Smooth muscle cell (in vitro differentiated cells): ENCODE measurements around the gene C9orf85. TPM values are rescaled to one million over a fixed set of nuclear protein-coding genes. Genes with fewer than 3 reads are reported as not detected.

Experiments
- DNase-seq: peaks from one replicate; lab custom pipeline; 2025; ENCODE audit not compliant: unreplicated experiment; lab: John Stamatoyannopoulos, UW
- H2AFZ ChIP-seq: fragments of 200-600 bp; sonication (generic); 2 replicates; pipeline ENCODE4 v1.6.0; 2016; ENCODE audit warnings: antibody characterized with exemption, low read depth, mild to moderate bottlenecking
- H3F3A ChIP-seq: fragments of 200-600 bp; sonication (generic); 2 replicates; pipeline ENCODE4 v1.6.0; 2017; ENCODE audit warnings: antibody characterized with exemption, low read depth
- H3K27ac ChIP-seq: fragments of 200-600 bp; sonication (generic); 2 replicates; pipeline ENCODE4 v1.5.1; 2016; ENCODE audit warnings: low read depth, mild to moderate bottlenecking
- H3K27me3 ChIP-seq: fragments of 200-600 bp; sonication (generic); 2 replicates; pipeline ENCODE4 v1.6.1; 2016; ENCODE audit warnings: low read depth, mild to moderate bottlenecking
- H3K36me3 ChIP-seq: fragments of 200-600 bp; sonication (generic); 2 replicates; pipeline ENCODE4 v1.5.1; 2016; ENCODE audit warnings: low read depth
- H3K4me1 ChIP-seq: fragments of 200-600 bp; sonication (generic); 2 replicates; pipeline ENCODE4 v1.5.1; 2016; ENCODE audit warnings: low read depth
- H3K4me2 ChIP-seq: fragments of 200-600 bp; sonication (generic); 2 replicates; pipeline ENCODE4 v1.6.0; 2016; ENCODE audit warnings: mild to moderate bottlenecking
- H3K4me3 ChIP-seq: fragments of 200-600 bp; sonication (generic); 2 replicates; pipeline ENCODE4 v1.5.1; 2016; ENCODE audit warnings: mild to moderate bottlenecking
- H3K79me2 ChIP-seq: fragments of 200-600 bp; sonication (generic); 2 replicates; pipeline ENCODE4 v1.6.0; 2016; ENCODE audit warnings: low read depth, mild to moderate bottlenecking
- H3K9ac ChIP-seq: fragments of 200-600 bp; sonication (generic); 2 replicates; pipeline ENCODE4 v1.6.0; 2016; ENCODE audit warnings: low read depth
- H3K9me3 ChIP-seq: fragments of 200-600 bp; sonication (generic); replicated peaks from 2 replicates; pipeline ENCODE4 v1.5.1; 2016; ENCODE audit warnings: low read depth
- H4K20me1 ChIP-seq: fragments of 200-600 bp; sonication (generic); 2 replicates; pipeline ENCODE4 v1.6.0; 2016; ENCODE audit warnings: low read depth
- CTCF ChIP-seq: fragments of 200-600 bp; sonication (generic); IDR thresholded peaks from 2 replicates; pipeline ENCODE4 v1.5.1; 2017; ENCODE audit warnings: borderline replicate concordance, mild to moderate bottlenecking, antibody characterized with exemption; ENCODE audit not compliant: insufficient read depth, poor library complexity, severe bottlenecking
- WGBS: methylation state at CpG from one replicate; pipeline ENCODE4 v1.1.7; 2016; ENCODE audit warnings: low lambda C conversion rate; 5-methylcytosine and 5-hydroxymethylcytosine counted together
- polyA plus RNA-seq: library from polyadenylated mRNA; unstranded; fragments of >200 nt; fragmentation: Nextera tagmentation; extraction: Ambion mirVana; gene quantifications from 2 replicates; pipeline ENCODE4 v1.2.1, GENCODE V29; 2016
- small RNA-seq: library from RNA; depleted of rRNA; stranded (forward); fragments of <200 nt; gene quantifications from one replicate; pipeline ENCODE3, GENCODE V24; 2014
- total RNA-seq: library from RNA; depleted of rRNA; stranded (reverse); fragments of >200 nt; gene quantifications from 2 replicates; pipeline ENCODE4 v1.2.3, GENCODE V29; 2014

The C9orf85 gene
- total and polyA plus RNA-seq, 2 experiments from 2014 or later: 10.2 to 11.8 TPM

GRCh38 chr9:72012646-72013045 is 101.2 kb downstream of the C9orf85 start:
- no peak overlapping the region for H3K4me3 ChIP-seq
- WGBS: 86% methylated on average over 4 of the region's 4 CpGs
- no peaks in the 10 kb centered on the region for H3F3A ChIP-seq
- H3K4me1 ChIP-seq: no peaks in the 10 kb centered on the region
- H3K79me2 ChIP-seq: no peaks in the 10 kb centered on the region
- DNase-seq: no peak
- no peaks in the 10 kb centered on the region for H3K36me3 ChIP-seq
- no peaks in the 10 kb centered on the region for H3K27me3 ChIP-seq
- no peaks in the 10 kb centered on the region for H4K20me1 ChIP-seq
- no peak overlapping the region for H2AFZ ChIP-seq
- H3K4me2 ChIP-seq: no peak overlapping the region
- no peaks in the 10 kb centered on the region for H3K9me3 ChIP-seq
- H3K27ac ChIP-seq: no peak overlapping the region
- H3K9ac ChIP-seq: no peak overlapping the region
- no peak for TF ChIP-seq CTCF

DNA sequence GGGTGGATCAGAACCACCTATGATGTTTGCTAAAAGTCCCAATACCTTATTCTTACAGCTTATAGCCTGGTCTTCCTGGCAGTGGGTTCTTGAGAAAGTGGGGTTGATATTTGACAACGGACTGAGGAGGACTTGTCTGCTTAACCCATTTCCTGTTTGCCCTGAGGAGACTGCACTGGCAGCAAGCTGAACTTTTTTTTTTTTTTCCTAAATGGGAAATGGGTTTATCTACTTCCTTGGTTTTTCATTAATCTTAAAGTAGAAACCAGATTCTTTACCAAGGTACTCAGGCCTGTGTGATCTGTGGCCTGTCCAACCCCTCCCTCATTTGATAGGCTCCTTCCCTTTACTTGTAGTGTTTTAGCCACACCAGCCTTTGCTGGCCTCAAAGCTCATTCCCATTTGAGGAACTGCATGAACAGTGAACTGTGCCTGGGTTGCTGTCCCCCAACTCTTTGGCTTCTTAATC is 101.9 kb downstream of the C9orf85 start:
- Histone ChIP-seq H3K4me2 (no peak overlapping the region), H3F3A (no peaks in the 10 kb centered on the region), H3K36me3 (no peaks in the 10 kb centered on the region), H3K4me3 (no peak overlapping the region), H3K27ac (no peak overlapping the region), H3K79me2 (no peaks in the 10 kb centered on the region), H2AFZ (no peak overlapping the region), H3K27me3 (no peaks in the 10 kb centered on the region), H3K4me1 (no peaks in the 10 kb centered on the region), H3K9ac (no peak overlapping the region), H3K9me3 (no peaks in the 10 kb centered on the region), H4K20me1 (no peaks in the 10 kb centered on the region)
- no peak for TF ChIP-seq CTCF
- 13% methylated on average over 1 of the region's 1 CpG for WGBS
- no peak for DNase-seq

DNA sequence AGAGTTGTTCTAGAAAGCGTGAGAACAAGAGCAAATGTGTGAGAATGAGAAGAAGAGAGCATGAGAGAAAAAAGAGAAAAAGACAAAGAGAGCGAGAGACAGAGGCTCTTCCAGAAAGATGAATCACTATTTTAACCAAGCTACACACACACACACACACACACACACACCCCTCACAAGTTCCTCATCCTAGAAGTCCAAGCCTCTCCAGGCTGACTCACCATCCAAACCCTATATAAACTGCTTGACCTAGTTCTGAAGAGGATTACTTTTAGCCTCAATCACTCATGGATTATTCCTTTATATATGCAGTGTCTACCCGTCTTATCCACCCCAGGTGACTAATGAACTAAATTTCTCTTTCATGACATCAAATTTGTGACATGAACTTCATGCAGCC is 111.4 kb downstream of the C9orf85 start:
- Histone ChIP-seq H3K9ac (peak overlapping the region; percentile 15), H3K9me3 (no peaks in the 10 kb centered on the region), H3K27me3 (no peaks in the 10 kb centered on the region), H3K79me2 (no peaks in the 10 kb centered on the region), H3K4me2 (peak overlapping the region; percentile 64), H3K4me1 (peaks cover 3% of the 10 kb centered on the region), H2AFZ (peak overlapping the region; percentile 11), H4K20me1 (no peaks in the 10 kb centered on the region), H3F3A (no peaks in the 10 kb centered on the region), H3K36me3 (no peaks in the 10 kb centered on the region), H3K27ac (peak overlapping the region; percentile 77), H3K4me3 (no peak overlapping the region)
- no peak for TF ChIP-seq CTCF
- no peak for DNase-seq
- 33% methylated on average over 3 of the region's 3 CpGs for WGBS

Small RNA genes lying within 50 kb of the gene (small RNA-seq; reads per million reads assigned to genes)
- 0.13 reads per million for gene HSPB1P1
- not detected for gene RF00019

Other genes starting within 250 kb of the C9orf85 start
- gene CEMIP2, start 143.1 kb upstream of the C9orf85 start, total RNA-seq: 103 and 105 TPM in 2 replicates
- 46.1 and 70.3 TPM in 2 replicates for gene CEMIP2, start 143.1 kb upstream of the C9orf85 start, polyA plus RNA-seq
- 26.7 and 41.1 TPM in 2 replicates for gene ABHD17B, start 446 bp upstream of the C9orf85 start, total RNA-seq
- 14.1 and 20.6 TPM in 2 replicates for gene ABHD17B, start 446 bp upstream of the C9orf85 start, polyA plus RNA-seq
- gene C9orf57, start 149.0 kb downstream of the C9orf85 start, total RNA-seq: not detected in 2 replicates
- gene C9orf57, start 149.0 kb downstream of the C9orf85 start, polyA plus RNA-seq: not detected in 2 replicates
- 6.5 and 10.3 TPM in 2 replicates for gene GDA, start 237.8 kb downstream of the C9orf85 start, total RNA-seq
- gene GDA, start 237.8 kb downstream of the C9orf85 start, polyA plus RNA-seq: 1.4 and 1.8 TPM in 2 replicates